Measurements from ENCODE around the gene SF3A1. TPM values are rescaled to one million over a fixed set of nuclear protein-coding genes. Genes with fewer than 3 reads are reported as not detected.

SF3A1 gene
- total RNA-seq, 4 donors from 2014 or later: 19.5 to 185 (median 40.2) TPM

- H3K9me3 ChIP-seq: no peaks in the 10 kb centered on the region
- no peak for TF ChIP-seq CTCF (IDR thresholded peaks at IDR 0.05)
- no peak for TF ChIP-seq POLR2A (IDR thresholded peaks at IDR 0.05)
- no peaks in the 10 kb centered on the region for H3K36me3 ChIP-seq
- peaks cover 0 to 4% of the 10 kb centered on the region in 2 donors for H3K4me1 ChIP-seq
- no peaks in the 10 kb centered on the region for H3K27me3 ChIP-seq
- peak overlapping the region; percentile 63 to 81 for H3K27ac ChIP-seq
- peak overlapping the region; percentile 67 to 71 for H3K4me3 ChIP-seq
- DNase-seq: peak in 1 of 2 donors; percentile 43
- intact Hi-C loops (cut with DNase I; ENCODE audit: low total_unique reads): no loop called here
Measured at GRCh38 chr22:30326255-30326705, 30.4 kb downstream of the SF3A1 start.

GRCh38 chr22:30325724-30326254 lies 30.9 kb downstream of the SF3A1 start:
- H3K4me1 ChIP-seq: peaks cover 0 to 4% of the 10 kb centered on the region in 2 donors

GRCh38 chr22:30325065-30325720 lies 31.5 kb downstream of the SF3A1 start:
- Histone ChIP-seq H3K4me1 (peaks cover 0 to 4% of the 10 kb centered on the region in 2 donors), H3K9me3 (no peaks in the 10 kb centered on the region), H3K4me3 (peak overlapping the region; percentile 67 to 71), H3K36me3 (no peaks in the 10 kb centered on the region), H3K27ac (peak overlapping the region; percentile 63 to 81), H3K27me3 (no peaks in the 10 kb centered on the region)
- peak; percentile 46 to 65 for DNase-seq
- TF ChIP-seq POLR2A (IDR thresholded peaks at IDR 0.05): peak in 1 of 2 donors; percentile 9
- TF ChIP-seq CTCF (IDR thresholded peaks at IDR 0.05): no peak
- intact Hi-C loops (cut with DNase I; ENCODE audit: low total_unique reads): no loop called here

More at GRCh38 chr22:30325724-30326254, 30.9 kb downstream of the SF3A1 start:
- peak overlapping the region; percentile 63 to 81 for H3K27ac ChIP-seq
- no peaks in the 10 kb centered on the region for H3K36me3 ChIP-seq
- H3K27me3 ChIP-seq: no peaks in the 10 kb centered on the region
- no peak for DNase-seq
- no peak for TF ChIP-seq CTCF (IDR thresholded peaks at IDR 0.05)
- TF ChIP-seq POLR2A (IDR thresholded peaks at IDR 0.05): no peak
- H3K9me3 ChIP-seq: no peaks in the 10 kb centered on the region
- intact Hi-C loops (cut with DNase I; ENCODE audit: low total_unique reads): no loop called here
- peak overlapping the region; percentile 67 to 71 for H3K4me3 ChIP-seq

GRCh38 chr22:30324014-30324730 lies 32.5 kb downstream of the SF3A1 start:
- no peak for DNase-seq
- no peak for TF ChIP-seq POLR2A (IDR thresholded peaks at IDR 0.05)
- no peak for TF ChIP-seq CTCF (IDR thresholded peaks at IDR 0.05)
- intact Hi-C loops (cut with DNase I; ENCODE audit: low total_unique reads): no loop called here
- Histone ChIP-seq H3K4me3 (peak overlapping the region in 1 of 2 donors; percentile 67), H3K27ac (peak overlapping the region; percentile 63 to 81), H3K9me3 (no peaks in the 10 kb centered on the region), H3K27me3 (no peaks in the 10 kb centered on the region), H3K36me3 (no peaks in the 10 kb centered on the region), H3K4me1 (peaks cover 0 to 4% of the 10 kb centered on the region in 2 donors)

GRCh38 chr22:30323246-30323645 lies 33.4 kb downstream of the SF3A1 start:
- Histone ChIP-seq H3K27me3 (no peaks in the 10 kb centered on the region), H3K27ac (no peak overlapping the region)

More at GRCh38 chr22:30323246-30323645, 33.4 kb downstream of the SF3A1 start:
- TF ChIP-seq POLR2A (IDR thresholded peaks at IDR 0.05) (no peak), CTCF (IDR thresholded peaks at IDR 0.05) (no peak)
- intact Hi-C loops (cut with DNase I; ENCODE audit: low total_unique reads): no loop called here
- no peak overlapping the region for H3K4me3 ChIP-seq
- no peak for DNase-seq
- H3K4me1 ChIP-seq: peaks cover 0 to 4% of the 10 kb centered on the region in 2 donors
- no peaks in the 10 kb centered on the region for H3K36me3 ChIP-seq
- H3K9me3 ChIP-seq: no peaks in the 10 kb centered on the region

Measured in uterus (tissue), 4 donors.